ENCODE measurements around the gene SLTM.
"Not testable (repeated sequence)": the region's sequence is repeated elsewhere in the genome, so short reads cannot be mapped to it uniquely, and the experiment has no call there.

The SLTM gene

DNA sequence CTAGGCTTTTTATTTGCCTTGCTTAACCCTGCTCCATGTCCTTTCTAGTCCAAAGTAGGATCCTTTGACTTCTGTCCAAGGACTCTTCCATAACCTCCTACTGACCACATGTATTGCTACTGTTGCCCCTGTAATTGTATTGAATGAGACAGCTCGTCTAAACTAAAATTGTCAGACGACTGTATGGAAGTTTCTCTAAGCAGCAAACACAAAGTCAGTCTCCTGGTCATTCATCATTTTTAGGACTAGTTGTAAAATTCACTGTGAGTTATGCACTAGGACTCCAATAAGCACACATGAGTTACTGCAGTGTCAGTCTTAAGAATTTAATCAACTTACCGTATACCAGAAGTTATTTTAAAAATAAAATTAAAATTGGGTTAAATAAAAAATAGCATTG is 32.8 kb downstream of the SLTM start:
- H3K4me3 ChIP-seq (ENCODE audit: low read depth, low read length) = no peak overlapping the region
- no peak for DNase-seq (ENCODE audit: low read depth)
- TF ChIP-seq, protein P1, sequence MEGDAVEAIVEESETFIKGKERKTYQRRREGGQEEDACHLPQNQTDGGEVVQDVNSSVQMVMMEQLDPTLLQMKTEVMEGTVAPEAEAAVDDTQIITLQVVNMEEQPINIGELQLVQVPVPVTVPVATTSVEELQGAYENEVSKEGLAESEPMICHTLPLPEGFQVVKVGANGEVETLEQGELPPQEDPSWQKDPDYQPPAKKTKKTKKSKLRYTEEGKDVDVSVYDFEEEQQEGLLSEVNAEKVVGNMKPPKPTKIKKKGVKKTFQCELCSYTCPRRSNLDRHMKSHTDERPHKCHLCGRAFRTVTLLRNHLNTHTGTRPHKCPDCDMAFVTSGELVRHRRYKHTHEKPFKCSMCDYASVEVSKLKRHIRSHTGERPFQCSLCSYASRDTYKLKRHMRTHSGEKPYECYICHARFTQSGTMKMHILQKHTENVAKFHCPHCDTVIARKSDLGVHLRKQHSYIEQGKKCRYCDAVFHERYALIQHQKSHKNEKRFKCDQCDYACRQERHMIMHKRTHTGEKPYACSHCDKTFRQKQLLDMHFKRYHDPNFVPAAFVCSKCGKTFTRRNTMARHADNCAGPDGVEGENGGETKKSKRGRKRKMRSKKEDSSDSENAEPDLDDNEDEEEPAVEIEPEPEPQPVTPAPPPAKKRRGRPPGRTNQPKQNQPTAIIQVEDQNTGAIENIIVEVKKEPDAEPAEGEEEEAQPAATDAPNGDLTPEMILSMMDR (IDR thresholded peaks at IDR 0.05; ENCODE audit: control insufficient read depth, extremely low read depth, insufficient read depth) = no peak

DNA sequence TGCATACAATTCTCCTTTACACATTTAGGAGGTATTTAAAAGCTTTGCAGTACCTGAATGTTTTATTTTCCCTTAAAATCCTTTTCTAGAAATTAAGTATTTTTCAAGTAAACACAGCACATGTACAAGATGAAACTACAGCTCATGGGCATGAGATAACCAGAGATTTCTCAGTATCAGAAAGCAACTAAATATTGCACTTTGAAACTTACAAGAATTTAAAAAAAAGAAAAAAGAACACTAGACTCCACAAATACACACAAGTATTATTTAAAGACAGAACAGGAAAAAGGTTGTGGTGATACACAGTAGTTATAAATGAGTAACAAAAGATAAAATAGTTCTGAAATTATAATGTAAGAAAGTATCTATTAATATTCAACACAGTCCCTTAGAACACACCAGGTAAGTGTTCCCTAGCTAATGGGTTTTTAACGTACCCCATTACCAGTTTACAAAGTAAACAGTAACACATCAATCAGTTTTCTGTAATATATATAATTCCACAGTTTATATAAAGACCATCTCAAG is 35.3 kb downstream of the SLTM start:
- DNase-seq (ENCODE audit: low read depth) = no peak
- TF ChIP-seq, protein P1 (IDR thresholded peaks at IDR 0.05; ENCODE audit: control insufficient read depth, extremely low read depth, insufficient read depth) = no peak
- H3K4me3 ChIP-seq (ENCODE audit: low read depth, low read length) = no peak overlapping the region

DNA sequence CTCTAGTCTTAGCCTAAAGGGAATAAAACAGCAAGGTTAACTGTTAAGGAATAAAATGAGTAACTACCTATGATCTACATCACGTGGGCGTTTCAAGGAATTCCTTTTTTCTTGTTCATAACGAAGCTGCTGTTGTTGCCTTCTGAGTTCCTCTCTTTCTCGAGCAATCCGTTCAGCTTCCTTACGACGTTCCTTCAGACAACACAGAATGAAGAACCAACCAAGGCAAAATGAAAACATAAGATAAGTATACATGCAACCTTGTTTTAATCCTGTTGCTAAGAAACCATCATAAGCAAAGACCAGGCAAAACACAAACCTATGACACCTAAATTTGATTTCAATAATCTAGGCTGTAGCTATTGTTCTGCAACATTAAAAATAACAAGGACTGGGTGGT is 44.1 kb downstream of the SLTM start:
- H3K4me3 ChIP-seq (ENCODE audit: low read depth, low read length) = no peak overlapping the region
- TF ChIP-seq, protein P1 (IDR thresholded peaks at IDR 0.05; ENCODE audit: control insufficient read depth, extremely low read depth, insufficient read depth) = no peak
- DNase-seq (ENCODE audit: low read depth) = no peak

DNA sequence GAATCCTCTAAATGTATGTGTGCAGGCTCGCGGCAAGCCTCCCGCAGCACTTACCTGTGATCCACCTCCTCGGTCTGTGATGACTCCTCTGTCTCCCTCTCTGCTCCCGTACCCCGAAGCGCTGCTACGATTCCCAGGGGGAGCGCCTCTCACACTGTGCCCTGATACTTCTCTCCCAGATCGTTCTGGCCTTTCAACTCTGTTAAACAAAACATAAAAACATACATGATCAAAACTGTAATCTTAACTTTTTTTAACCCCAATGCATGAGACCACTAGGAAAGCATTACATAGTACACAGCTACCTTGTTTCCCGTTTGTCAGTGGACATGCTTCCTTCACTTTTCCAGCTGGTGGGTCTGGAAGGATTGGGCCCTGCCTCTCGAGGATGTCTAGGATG is 46.6 kb downstream of the SLTM start:
- H3K4me3 ChIP-seq (ENCODE audit: low read depth, low read length) = no peak overlapping the region
- TF ChIP-seq, protein P1 (IDR thresholded peaks at IDR 0.05; ENCODE audit: control insufficient read depth, extremely low read depth, insufficient read depth) = no peak
- DNase-seq (ENCODE audit: low read depth) = no peak

DNA sequence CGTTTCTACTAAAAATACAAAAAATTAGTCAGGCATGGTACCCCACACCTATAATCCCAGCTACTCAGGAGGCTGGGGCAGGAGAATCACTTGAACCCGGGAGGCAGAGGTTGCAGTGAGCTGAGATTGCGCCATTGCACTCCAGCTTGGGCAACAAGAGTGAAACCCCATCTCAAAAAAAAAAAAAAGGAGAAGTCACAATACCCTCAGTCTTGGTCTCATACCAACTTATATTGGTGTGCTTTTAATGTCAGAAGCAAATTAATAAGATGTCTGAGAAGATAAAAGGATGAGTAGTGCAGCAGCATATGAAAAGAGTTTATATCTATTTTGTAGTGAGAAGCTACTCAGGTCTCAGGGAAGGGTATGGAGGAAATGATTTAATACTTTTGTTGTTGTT is 49.6 kb downstream of the SLTM start:
- H3K4me3 ChIP-seq (ENCODE audit: low read depth, low read length); DNase-seq (ENCODE audit: low read depth): not testable (repeated sequence)

DNA sequence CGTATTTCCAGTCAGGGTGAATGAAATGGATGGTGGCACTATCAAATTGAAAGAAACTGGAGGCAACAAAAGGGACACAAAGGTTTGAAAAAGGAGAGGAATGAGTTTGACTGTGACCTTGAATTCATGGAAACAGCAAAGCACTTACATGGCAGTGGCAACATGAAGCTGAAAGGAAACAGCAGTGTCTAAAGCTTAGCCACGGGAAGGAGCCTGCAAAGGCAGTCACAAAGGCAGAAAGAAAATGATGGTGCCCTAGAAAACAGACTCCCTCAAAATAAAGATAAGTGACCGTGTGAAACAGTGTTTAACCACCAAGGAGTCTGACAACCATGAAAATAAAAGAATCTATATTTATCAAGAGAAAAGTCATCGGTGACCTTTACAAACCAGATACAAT is 51.2 kb downstream of the SLTM start:
- no peak overlapping the region for H3K4me3 ChIP-seq (ENCODE audit: low read depth, low read length)
- TF ChIP-seq, protein P1 (IDR thresholded peaks at IDR 0.05; ENCODE audit: control insufficient read depth, extremely low read depth, insufficient read depth) = no peak
- no peak for DNase-seq (ENCODE audit: low read depth)

DNA sequence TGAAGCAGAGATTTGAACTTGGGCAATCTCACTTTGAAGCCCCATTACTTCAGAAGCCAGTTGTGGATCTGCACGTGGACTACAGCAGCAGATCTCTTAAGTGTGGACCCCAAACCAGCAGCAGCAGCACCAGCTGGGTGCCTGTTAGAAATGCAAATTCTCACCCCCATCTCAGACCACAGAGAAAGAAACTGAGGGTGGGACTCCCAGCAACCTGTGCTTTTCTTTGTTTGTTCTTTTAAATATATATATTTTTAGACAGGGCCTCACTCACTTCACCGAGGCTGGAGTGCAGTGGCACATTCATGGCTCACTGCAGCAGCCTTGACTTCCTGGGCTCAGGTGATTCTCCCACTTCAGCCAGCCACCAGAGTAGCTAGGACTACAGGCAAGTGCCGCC is 53.2 kb downstream of the SLTM start:
- DNase-seq (ENCODE audit: low read depth) = no peak
- no peak overlapping the region for H3K4me3 ChIP-seq (ENCODE audit: low read depth, low read length)
- TF ChIP-seq, protein P1 (IDR thresholded peaks at IDR 0.05; ENCODE audit: control insufficient read depth, extremely low read depth, insufficient read depth) = no peak

Measured in LNCaP clone FGC (cell line).